Myometrial cell (primary cell): ENCODE data around the gene ENTR1. TPM values are rescaled to one million over a fixed set of nuclear protein-coding genes. Genes with fewer than 3 reads are reported as not detected.

Experiments
- total RNA-seq: library from RNA; depleted of rRNA; stranded (reverse); fragments of >200 nt; gene quantifications from 2 replicates; pipeline ENCODE4 v1.2.3, GENCODE V29; 2015

Gene ENTR1
- 52.8 and 58.3 TPM in 2 replicates for total RNA-seq

GRCh38 chr9:136410500-136411287 lies at the start of gene ENTR1, which contains the start of gene PMPCA:
Gene ENTR1, minus strand, starts transcription at chr9:136410614. Its CDS starts 217 bp downstream, at chr9:136410397.
Gene PMPCA, plus strand, starts transcription at chr9:136410658. Its CDS starts 11 bp downstream, at chr9:136410669.

GRCh38 chr9:136439481-136440408 lies 29.3 kb upstream of the ENTR1 start, which contains the start of gene INPP5E:
Gene INPP5E, minus strand, starts transcription at chr9:136439845. Its CDS starts 426 bp downstream, at chr9:136439419.

GRCh38 chr9:136400038-136400834 lies 10.2 kb downstream of the ENTR1 start, which contains the start of gene SNAPC4:
Gene SNAPC4, minus strand, starts transcription at chr9:136400170. Its CDS starts 1,742 bp downstream, at chr9:136398428.

GRCh38 chr9:136373300-136374182 lies 36.9 kb downstream of the ENTR1 start, which contains the start of gene CARD9:
Gene CARD9, minus strand, starts transcription at chr9:136373669. Its CDS starts 1,591 bp downstream, at chr9:136372078.

GRCh38 chr9:136363106-136363948 lies 47.1 kb downstream of the ENTR1 start, which contains the start of gene DNLZ:
Gene DNLZ, minus strand, starts transcription at chr9:136363744. Its CDS starts 30 bp downstream, at chr9:136363714.

Other genes with a start within 250 kb of the ENTR1 start
- gene LHX3, start 205.5 kb downstream of the ENTR1 start, total RNA-seq, result not detected in 2 replicates
- 15.2 and 17.0 TPM in 2 replicates for gene QSOX2, start 164.8 kb downstream of the ENTR1 start, total RNA-seq
- gene CCDC187, start 106.5 kb downstream of the ENTR1 start, total RNA-seq, result not detected in 2 replicates
- gene GPSM1, start 83.1 kb downstream of the ENTR1 start, total RNA-seq, result 69.5 and 81.3 TPM in 2 replicates
- 32.6 and 49.3 TPM in 2 replicates for gene DNLZ, start 46.9 kb downstream of the ENTR1 start, total RNA-seq
- gene CARD9, start 36.9 kb downstream of the ENTR1 start, total RNA-seq, result 6.7 and 8.1 TPM in 2 replicates
- 4.4 and 9.5 TPM in 2 replicates for gene SNAPC4, start 10.4 kb downstream of the ENTR1 start, total RNA-seq
- gene PMPCA, start within 50 bp of the ENTR1 start, total RNA-seq, result 66.8 and 68.9 TPM in 2 replicates
- 6.6 and 9.2 TPM in 2 replicates for gene INPP5E, start 29.2 kb upstream of the ENTR1 start, total RNA-seq
- gene SEC16A, start 72.4 kb upstream of the ENTR1 start, total RNA-seq, result 36.0 and 40.9 TPM in 2 replicates
- 12.9 and 14.4 TPM in 2 replicates for gene NOTCH1, start 135.4 kb upstream of the ENTR1 start, total RNA-seq